WERI-Rb-1 (cell line): ENCODE data around the gene TNKS2.
A peak's percentile ranks its signal among the peaks of the same experiment; 100 is the strongest.

Experiments
- DNase-seq: peaks from one replicate; pipeline ENCODE4 v3.0.0-alpha.2; 2020
- H3K27ac ChIP-seq: fragments of 250-450 bp; sonication (Bioruptor Pico); 2 replicates; pipeline ENCODE4 v1.5.1; 2020; ENCODE audit warnings: mild to moderate bottlenecking, moderate library complexity
- H3K27me3 ChIP-seq: fragments of 250-450 bp; sonication (Bioruptor Pico); 2 replicates; pipeline ENCODE4 v1.5.1; 2021; ENCODE audit warnings: mild to moderate bottlenecking, low read depth, moderate library complexity; ENCODE audit not compliant: insufficient read depth, severe bottlenecking
- H3K36me3 ChIP-seq: fragments of 250-450 bp; sonication (Bioruptor Pico); 2 replicates; pipeline ENCODE4 v1.5.1; 2020; ENCODE audit warnings: mild to moderate bottlenecking, moderate library complexity
- H3K4me3 ChIP-seq: 2 replicates; pipeline ENCODE4 v1.5.1; 2011; ENCODE audit warnings: low read depth, mild to moderate bottlenecking, control low read depth, low read length
- H3K9me3 ChIP-seq: fragments of 250-450 bp; sonication (Bioruptor Pico); 2 replicates; pipeline ENCODE4 v1.5.1; 2021; ENCODE audit warnings: mild to moderate bottlenecking, moderate library complexity; ENCODE audit not compliant: severe bottlenecking
- CTCF ChIP-seq: IDR thresholded peaks from 2 replicates; pipeline ENCODE4 v1.5.1; 2011; ENCODE audit warnings: low read depth, mild to moderate bottlenecking, control low read depth, inconsistent platforms, low read length

Gene TNKS2

DNA sequence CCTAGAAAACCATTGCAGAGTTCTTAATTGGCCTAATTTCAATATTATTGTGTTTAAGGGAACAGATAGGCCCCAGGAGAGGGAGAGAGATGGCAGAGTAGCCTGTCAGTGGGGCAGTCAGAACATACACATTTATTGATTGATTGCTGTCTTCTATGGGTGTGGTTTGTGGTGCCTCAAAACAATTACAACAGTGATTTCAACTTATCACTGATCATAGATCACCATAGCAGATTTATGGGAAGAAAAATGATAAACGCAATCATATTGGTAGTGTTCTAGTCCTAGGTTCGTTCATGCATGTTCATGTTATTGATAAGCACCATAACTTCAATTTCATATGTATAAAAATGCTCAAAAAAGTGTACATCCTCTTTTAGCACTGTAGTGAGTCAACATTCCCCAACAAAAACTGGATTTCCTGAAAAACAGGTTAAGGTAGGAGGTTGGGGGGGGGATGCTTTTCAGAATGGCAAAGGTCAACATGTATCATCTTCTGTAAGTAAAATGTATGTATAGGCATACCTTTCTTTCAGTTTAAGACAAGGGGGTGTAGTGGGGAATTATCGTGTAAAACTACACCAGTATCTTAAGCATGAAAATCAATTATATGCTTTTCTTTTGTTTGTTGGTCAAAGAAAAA lies 1.1 kb upstream of the TNKS2 start:
- H3K27ac ChIP-seq, result peak overlapping the region; percentile 95
- H3K4me3 ChIP-seq, result peak overlapping the region; percentile 75
- H3K27me3 ChIP-seq, result no peaks in the 10 kb centered on the region
- no peak for DNase-seq
- no peaks in the 10 kb centered on the region for H3K9me3 ChIP-seq
- peaks cover 26% of the 10 kb centered on the region for H3K36me3 ChIP-seq
- TF ChIP-seq CTCF, result no peak

- peak overlapping the region; percentile 75 for H3K4me3 ChIP-seq
- H3K9me3 ChIP-seq, result no peaks in the 10 kb centered on the region
- peaks cover 43% of the 10 kb centered on the region for H3K36me3 ChIP-seq
- H3K27ac ChIP-seq, result peak overlapping the region; percentile 95
- H3K27me3 ChIP-seq, result no peaks in the 10 kb centered on the region
- no peak for TF ChIP-seq CTCF
- DNase-seq, result peak; percentile 37
Observed at GRCh38 chr10:91798649-91799611, 704 bp downstream of the TNKS2 start.

DNA sequence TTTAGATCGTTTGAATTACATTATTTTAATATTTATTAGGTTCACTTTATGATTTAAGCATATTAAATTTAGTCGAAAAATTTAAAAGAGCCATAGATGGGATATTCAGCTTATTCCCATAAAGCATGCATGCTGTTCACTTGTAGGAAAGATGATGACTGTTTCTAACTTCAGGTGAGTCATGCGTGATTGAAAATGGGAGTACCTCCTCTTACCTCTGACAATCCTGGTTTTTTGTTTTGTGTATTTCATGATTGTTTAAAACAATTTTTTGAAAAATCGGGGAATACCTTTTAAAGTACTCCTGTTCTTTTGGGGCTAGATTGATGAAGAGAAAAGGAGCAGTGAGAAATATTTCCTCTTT lies 1.4 kb downstream of the TNKS2 start:
- Histone ChIP-seq H3K9me3 (no peaks in the 10 kb centered on the region), H3K27me3 (no peaks in the 10 kb centered on the region), H3K4me3 (peak overlapping the region; percentile 75), H3K27ac (no peak overlapping the region), H3K36me3 (peaks cover 49% of the 10 kb centered on the region)
- DNase-seq, result no peak
- TF ChIP-seq CTCF, result no peak

GRCh38 chr10:91800182-91800581 lies 2.0 kb downstream of the TNKS2 start:
- H3K4me3 ChIP-seq, result no peak overlapping the region
- TF ChIP-seq CTCF, result no peak
- peaks cover 55% of the 10 kb centered on the region for H3K36me3 ChIP-seq
- H3K9me3 ChIP-seq, result no peaks in the 10 kb centered on the region
- H3K27me3 ChIP-seq, result no peaks in the 10 kb centered on the region
- no peak for DNase-seq
- H3K27ac ChIP-seq, result no peak overlapping the region

GRCh38 chr10:91800756-91801155 lies 2.5 kb downstream of the TNKS2 start:
- no peak for DNase-seq
- Histone ChIP-seq H3K9me3 (no peaks in the 10 kb centered on the region), H3K36me3 (peaks cover 60% of the 10 kb centered on the region), H3K27me3 (no peaks in the 10 kb centered on the region), H3K4me3 (no peak overlapping the region), H3K27ac (no peak overlapping the region)
- TF ChIP-seq CTCF, result no peak
